Mesothelial cell of epicardium (in vitro differentiated cells): ENCODE results near the gene MAPK14. TPM values are rescaled to one million over a fixed set of nuclear protein-coding genes. Genes with fewer than 3 reads are reported as not detected.

Experiments
- DNase-seq, 2 experiments: peaks; one replicate each; pipeline ENCODE4 v3.0.0; 2021; ENCODE audit warnings: low spot score in 2 of 2; ENCODE audit not compliant: unreplicated experiment in 2 of 2
- H3K27ac Mint-ChIP-seq: 2 replicates; pipeline ENCODE4 v1.8.0; 2021; ENCODE audit warnings: mixed read lengths
- H3K27me3 Mint-ChIP-seq: 2 replicates; pipeline ENCODE4 v1.8.0; 2021; ENCODE audit warnings: low read depth, mixed read lengths
- H3K36me3 Mint-ChIP-seq: 2 replicates; pipeline ENCODE4 v1.8.0; 2021; ENCODE audit warnings: mixed read lengths
- H3K4me1 Mint-ChIP-seq: 2 replicates; pipeline ENCODE4 v1.8.0; 2021; ENCODE audit warnings: mixed read lengths
- H3K4me3 Mint-ChIP-seq: 2 replicates; pipeline ENCODE4 v1.8.0; 2021; ENCODE audit warnings: mild to moderate bottlenecking, moderate library complexity, mixed read lengths
- H3K9me3 Mint-ChIP-seq: 2 replicates; pipeline ENCODE4 v1.8.0; 2021; ENCODE audit warnings: mixed read lengths
- total RNA-seq: library from RNA; stranded (reverse); gene quantifications from 3 replicates; pipeline ENCODE4 v1.2.1, GENCODE V29; 2021
- TF ChIP-seq, protein P1 (sequence below): fragments of 200-600 bp; sonication (generic); IDR thresholded peaks from one replicate; pipeline ENCODE4 v1.5.0; 2021; ENCODE audit warnings: antibody characterized with exemption; ENCODE audit not compliant: unreplicated experiment

MAPK14 gene
- total RNA-seq, 1 donor from 2014 or later = 54.8 TPM

DNA sequence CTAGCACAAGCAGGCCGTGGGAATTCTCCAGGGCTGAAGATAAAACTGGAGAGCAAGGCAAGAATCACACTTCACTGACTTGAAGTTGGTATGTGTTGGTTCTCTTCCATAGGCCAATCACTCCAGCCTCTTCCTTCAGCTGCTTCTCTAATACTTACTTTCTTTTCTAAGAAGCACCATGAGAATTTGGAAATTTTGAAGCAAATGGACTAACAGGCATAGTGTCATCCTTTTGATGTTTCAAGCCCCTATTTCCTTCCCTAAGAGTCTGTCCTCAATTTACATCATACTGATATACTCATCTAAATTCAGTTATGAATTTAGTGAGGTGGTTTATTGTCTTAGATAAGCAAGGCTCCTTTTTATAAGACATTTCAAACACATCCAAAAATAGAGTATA is 27.2 kb upstream of the MAPK14 start:
- H3K4me1 Mint-ChIP-seq = no peaks in the 10 kb centered on the region
- H3K27me3 Mint-ChIP-seq = no peaks in the 10 kb centered on the region
- no peak for DNase-seq
- peaks cover 2% of the 10 kb centered on the region for H3K9me3 Mint-ChIP-seq
- H3K4me3 Mint-ChIP-seq = no peak overlapping the region
- no peak overlapping the region for H3K27ac Mint-ChIP-seq
- TF ChIP-seq, protein P1, sequence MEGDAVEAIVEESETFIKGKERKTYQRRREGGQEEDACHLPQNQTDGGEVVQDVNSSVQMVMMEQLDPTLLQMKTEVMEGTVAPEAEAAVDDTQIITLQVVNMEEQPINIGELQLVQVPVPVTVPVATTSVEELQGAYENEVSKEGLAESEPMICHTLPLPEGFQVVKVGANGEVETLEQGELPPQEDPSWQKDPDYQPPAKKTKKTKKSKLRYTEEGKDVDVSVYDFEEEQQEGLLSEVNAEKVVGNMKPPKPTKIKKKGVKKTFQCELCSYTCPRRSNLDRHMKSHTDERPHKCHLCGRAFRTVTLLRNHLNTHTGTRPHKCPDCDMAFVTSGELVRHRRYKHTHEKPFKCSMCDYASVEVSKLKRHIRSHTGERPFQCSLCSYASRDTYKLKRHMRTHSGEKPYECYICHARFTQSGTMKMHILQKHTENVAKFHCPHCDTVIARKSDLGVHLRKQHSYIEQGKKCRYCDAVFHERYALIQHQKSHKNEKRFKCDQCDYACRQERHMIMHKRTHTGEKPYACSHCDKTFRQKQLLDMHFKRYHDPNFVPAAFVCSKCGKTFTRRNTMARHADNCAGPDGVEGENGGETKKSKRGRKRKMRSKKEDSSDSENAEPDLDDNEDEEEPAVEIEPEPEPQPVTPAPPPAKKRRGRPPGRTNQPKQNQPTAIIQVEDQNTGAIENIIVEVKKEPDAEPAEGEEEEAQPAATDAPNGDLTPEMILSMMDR = no peak
- no peaks in the 10 kb centered on the region for H3K36me3 Mint-ChIP-seq

DNA sequence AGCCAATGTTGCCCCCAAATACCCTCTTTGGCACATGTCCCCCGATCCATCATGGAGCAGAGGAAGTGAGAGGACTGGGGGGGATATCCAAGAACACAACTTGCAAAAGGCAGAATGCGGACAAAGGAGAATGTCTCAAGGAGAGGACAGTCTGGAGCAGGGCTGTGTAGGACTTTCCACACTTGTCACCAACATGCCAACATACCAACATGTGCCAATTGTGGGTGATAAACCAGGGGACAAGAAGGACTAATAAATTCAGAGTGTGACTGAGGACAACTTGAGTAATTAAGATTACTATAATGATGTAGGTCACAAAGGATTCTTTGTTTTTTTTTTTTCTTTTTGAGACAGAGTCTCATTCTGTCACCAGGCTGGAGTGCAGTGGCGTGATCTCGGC is 11.9 kb upstream of the MAPK14 start:
- TF ChIP-seq, protein P1 = no peak
- DNase-seq = no peak
- Mint-ChIP-seq H3K9me3 (no peaks in the 10 kb centered on the region), H3K4me1 (no peaks in the 10 kb centered on the region), H3K27me3 (no peaks in the 10 kb centered on the region), H3K27ac (no peak overlapping the region), H3K4me3 (no peak overlapping the region), H3K36me3 (no peaks in the 10 kb centered on the region)

DNA sequence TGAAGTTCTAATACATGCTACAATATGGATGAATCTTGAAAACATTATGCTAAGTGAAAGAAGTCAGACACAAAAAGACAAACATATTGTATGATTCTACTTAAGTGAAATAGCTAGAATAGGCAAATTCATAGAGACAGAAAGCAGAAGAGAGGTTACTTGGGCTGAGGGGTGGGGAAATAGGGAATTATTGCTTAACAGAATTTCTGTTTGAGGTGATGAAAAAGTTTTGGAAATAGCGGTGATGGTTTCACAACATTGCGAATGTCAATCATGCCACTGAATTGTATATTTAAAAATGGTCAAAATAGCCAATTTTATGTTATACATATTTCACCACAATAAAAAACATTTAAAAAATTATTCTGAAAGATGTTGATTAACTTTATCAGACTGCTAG is 9.3 kb upstream of the MAPK14 start:
- DNase-seq = no peak
- TF ChIP-seq, protein P1 = no peak
- Mint-ChIP-seq H3K27me3 (no peaks in the 10 kb centered on the region), H3K4me3 (no peak overlapping the region), H3K27ac (no peak overlapping the region), H3K36me3 (no peaks in the 10 kb centered on the region), H3K4me1 (no peaks in the 10 kb centered on the region), H3K9me3 (no peaks in the 10 kb centered on the region)

DNA sequence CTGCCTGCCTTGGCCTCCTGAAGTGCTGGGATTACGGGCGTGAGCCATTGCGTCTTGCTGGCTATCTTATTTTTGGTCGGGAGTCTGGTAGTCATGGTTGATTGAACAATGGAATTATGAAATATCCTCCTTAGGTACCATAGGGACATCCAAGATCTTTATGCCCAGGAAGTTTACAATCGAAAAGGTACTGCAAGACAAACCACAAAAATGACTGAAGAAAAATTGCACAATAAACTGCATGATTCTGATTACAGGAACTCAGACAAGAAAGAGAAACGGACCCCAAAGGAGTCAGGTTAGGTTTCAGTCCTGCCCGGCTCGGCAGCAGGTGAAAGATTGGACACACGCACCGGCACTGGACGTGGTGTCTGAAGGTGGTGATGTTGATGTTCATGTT is 8.4 kb upstream of the MAPK14 start:
- Mint-ChIP-seq H3K9me3 (no peaks in the 10 kb centered on the region), H3K27ac (no peak overlapping the region), H3K27me3 (no peaks in the 10 kb centered on the region), H3K4me1 (peaks cover 6% of the 10 kb centered on the region), H3K36me3 (no peaks in the 10 kb centered on the region), H3K4me3 (no peak overlapping the region)
- TF ChIP-seq, protein P1 = no peak
- DNase-seq = no peak

DNA sequence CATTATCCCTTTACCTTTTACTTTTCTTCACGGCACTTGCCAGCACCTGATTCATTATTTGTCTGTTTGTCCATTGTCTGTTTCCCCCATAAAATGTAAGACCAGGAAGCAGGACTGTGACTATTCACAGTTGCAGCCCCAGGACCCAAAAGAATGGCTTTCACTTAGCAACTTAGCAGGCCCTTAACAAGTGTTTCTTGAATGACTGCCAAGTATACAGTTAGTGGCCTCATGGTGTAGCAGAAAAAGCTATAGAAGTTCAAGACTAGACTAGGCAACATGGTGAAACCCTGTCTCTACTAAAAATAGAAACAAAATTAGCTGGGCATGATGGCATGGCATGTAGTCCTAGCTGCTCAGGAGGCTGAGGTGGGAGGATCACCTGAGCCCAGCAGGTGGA is 7.5 kb upstream of the MAPK14 start:
- no peak overlapping the region for H3K27ac Mint-ChIP-seq
- no peaks in the 10 kb centered on the region for H3K9me3 Mint-ChIP-seq

More for the DNA sequence above, 7.5 kb upstream of the MAPK14 start:
- DNase-seq = no peak
- Mint-ChIP-seq H3K4me1 (peaks cover 12% of the 10 kb centered on the region), H3K4me3 (no peak overlapping the region), H3K36me3 (no peaks in the 10 kb centered on the region), H3K27me3 (no peaks in the 10 kb centered on the region)
- TF ChIP-seq, protein P1 = no peak
